GM21447 (cell line): ENCODE data around the gene RPS28.
"Not testable (repeated sequence)": the region's sequence is repeated elsewhere in the genome, so short reads cannot be mapped to it uniquely, and the experiment has no call there.

ENCODE experiments used
- ATAC-seq: cut with Tn5 transposase; IDR thresholded peaks from one replicate; pipeline ENCODE4 v1.9.1; 2021; ENCODE audit not compliant: unreplicated experiment

RPS28 gene

GRCh38 chr19:8321067-8321985 is at the start of gene RPS28, which contains the start of gene NDUFA7:
RPS28 (plus strand) TSS chr19:8321496; CDS start chr19:8321531, 35 bp downstream.
NDUFA7 (minus strand) TSS chr19:8321375; CDS start chr19:8321358, 17 bp downstream.
- ATAC-seq, result peak; percentile 72

GRCh38 chr19:8276508-8276907 is 44.8 kb upstream of the RPS28 start:
- not testable (repeated sequence) for ATAC-seq

- not testable (repeated sequence) for ATAC-seq
These were observed 30.0 kb upstream of the RPS28 start for GRCh38 chr19:8291337-8291736.

- ATAC-seq, result no peak
These were observed 19.0 kb upstream of the RPS28 start for GRCh38 chr19:8302357-8302691.

- ATAC-seq, result no peak
These were observed 18.6 kb upstream of the RPS28 start for GRCh38 chr19:8302734-8303133.

- no peak for ATAC-seq
These were observed 16.3 kb upstream of the RPS28 start for GRCh38 chr19:8304841-8305621.

- ATAC-seq, result no peak
These were observed 15.5 kb upstream of the RPS28 start for GRCh38 chr19:8305798-8306197.

- ATAC-seq, result no peak
These were observed 14.9 kb upstream of the RPS28 start for GRCh38 chr19:8306235-8307054.

- no peak for ATAC-seq
These were observed 13.8 kb upstream of the RPS28 start for GRCh38 chr19:8307400-8307964.

- peak; percentile 68 for ATAC-seq
These were observed 13.1 kb upstream of the RPS28 start, which contains the start of gene CD320 for GRCh38 chr19:8307965-8308866. CD320 (minus strand) TSS chr19:8308358; CDS start chr19:8308290, 68 bp downstream.

GRCh38 chr19:8308891-8309291 is 12.4 kb upstream of the RPS28 start:
- no peak for ATAC-seq

GRCh38 chr19:8310342-8311055 is 10.8 kb upstream of the RPS28 start:
- no peak for ATAC-seq

- no peak for ATAC-seq
These were observed 9.6 kb upstream of the RPS28 start for GRCh38 chr19:8311461-8312260.

- not testable (repeated sequence) for ATAC-seq
These were observed 6.2 kb upstream of the RPS28 start for GRCh38 chr19:8314981-8315640.

GRCh38 chr19:8316351-8317125 is 4.8 kb upstream of the RPS28 start:
- ATAC-seq, result no peak

GRCh38 chr19:8318835-8319234 is 2.5 kb upstream of the RPS28 start:
- not testable (repeated sequence) for ATAC-seq
